Esophagus mucosa (tissue), 1 donor: ENCODE results near the gene OSGEP. TPM values are rescaled to one million over a fixed set of nuclear protein-coding genes. Genes with fewer than 3 reads are reported as not detected.

Experiments
- total RNA-seq: library from RNA; stranded (reverse); gene quantifications from one replicate; pipeline ENCODE4 v1.2.4, GENCODE V29; 2023
- donor health status: DM: yes; HTN: yes; CAD: no.

OSGEP gene
- total RNA-seq, 1 donor from 2014 or later: 16.2 TPM

Other genes starting within 250 kb of the OSGEP start
- gene OR11H6, start 231.1 kb downstream of the OSGEP start, total RNA-seq: not detected
- gene OR11H7, start 225.8 kb downstream of the OSGEP start, total RNA-seq: not detected
- not detected for gene OR11H4, start 215.5 kb downstream of the OSGEP start, total RNA-seq
- gene TTC5, start 148.9 kb downstream of the OSGEP start, total RNA-seq: 10.5 TPM
- gene CCNB1IP1, start 121.5 kb downstream of the OSGEP start, total RNA-seq: 27.9 TPM
- 14.1 TPM for gene PARP2, start 111.2 kb downstream of the OSGEP start, total RNA-seq
- 17.2 TPM for gene TEP1, start 41.3 kb downstream of the OSGEP start, total RNA-seq
- gene KLHL33, start 18.6 kb downstream of the OSGEP start, total RNA-seq: 0.04 TPM
- 119 TPM for gene APEX1, start 414 bp upstream of the OSGEP start, total RNA-seq
- gene PIP4P1, start 6.6 kb upstream of the OSGEP start, total RNA-seq: 22.8 TPM
- 76.4 TPM for gene PNP, start 14.6 kb upstream of the OSGEP start, total RNA-seq
- gene RNASE10, start 50.7 kb upstream of the OSGEP start, total RNA-seq: 0.52 TPM
- gene RNASE9, start 106.2 kb upstream of the OSGEP start, total RNA-seq: not detected
- gene RNASE11, start 133.2 kb upstream of the OSGEP start, total RNA-seq: not detected
- not detected for gene RNASE12, start 136.6 kb upstream of the OSGEP start, total RNA-seq
- gene OR6S1, start 186.9 kb upstream of the OSGEP start, total RNA-seq: not detected
- 1.7 TPM for gene RNASE4, start 229.7 kb upstream of the OSGEP start, total RNA-seq
- 2.3 TPM for gene ANG, start 234.0 kb upstream of the OSGEP start, total RNA-seq